AG04450 (cell line): ENCODE measurements around the gene ATP11A. TPM values are rescaled to one million over a fixed set of nuclear protein-coding genes. Genes with fewer than 3 reads are reported as not detected.

ENCODE experiments used
- CTCF ChIA-PET: fragments of 300-600, 350-600 bp; formaldehyde crosslinking; extraction: SDS; loops from one replicate; lab custom pipeline; 2022; ENCODE audit warnings: antibody characterized with exemption, inconsistent platforms; lab: Charles Lee
- POLR2A ChIA-PET: fragments of 350-600 bp; formaldehyde crosslinking; extraction: SDS; loops from one replicate; lab custom pipeline; 2021; ENCODE audit warnings: antibody characterized with exemption, inconsistent platforms; lab: Yijun Ruan, JAX
- DNase-seq: peaks from one replicate; pipeline ENCODE4 v3.0.0-alpha.2; 2011; ENCODE audit warnings: low read depth, low spot score
- H3K27ac ChIP-seq: one replicate; pipeline ENCODE4 v1.5.1; 2012; ENCODE audit warnings: low read depth, low read length, control low read depth
- H3K27me3 ChIP-seq: one replicate; pipeline ENCODE4 v1.6.0; 2012; ENCODE audit warnings: low read length; ENCODE audit not compliant: control insufficient read depth, insufficient read depth
- H3K4me3 ChIP-seq: 2 replicates; pipeline ENCODE4 v1.5.1; 2011; ENCODE audit warnings: mild to moderate bottlenecking, low read depth, low read length, control low read depth
- H3K9me3 ChIP-seq: 2 replicates; pipeline ENCODE4 v1.5.1; 2012; ENCODE audit warnings: low read length; ENCODE audit not compliant: control insufficient read depth, insufficient read depth
- polyA plus RNA-seq: library from polyadenylated mRNA; depleted of rRNA; stranded (reverse); fragments of >200 nt; gene quantifications from 2 replicates; pipeline ENCODE4 v1.2.3, GENCODE V29; 2011
- TF ChIP-seq, protein P1 (sequence below): IDR thresholded peaks from 2 replicates; pipeline ENCODE4 v1.5.1; 2011; ENCODE audit warnings: low read depth, low read length, control low read depth, inconsistent platforms

The ATP11A gene
- polyA plus RNA-seq, 1 experiment: 5.8 TPM

DNA sequence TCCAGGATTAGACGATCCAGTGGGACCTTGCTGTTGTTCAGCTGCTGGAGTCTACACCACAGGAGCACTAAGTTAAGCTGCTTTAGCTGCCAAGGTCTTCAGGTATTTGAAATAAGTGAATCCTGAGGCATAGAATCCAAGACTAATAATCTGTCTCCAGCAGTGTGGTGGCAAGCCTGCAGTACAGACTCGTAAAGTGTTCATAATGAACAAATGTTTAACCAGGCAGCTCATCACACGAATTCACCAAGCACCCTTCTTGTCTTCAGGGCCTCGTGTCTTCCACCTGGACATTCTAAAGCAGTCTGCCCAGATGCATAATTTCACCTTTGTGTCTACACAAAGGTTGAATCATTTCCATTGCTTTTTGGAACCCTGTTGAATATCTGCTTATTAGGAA is 5.3 kb downstream of the ATP11A start:
- no peak for DNase-seq
- ChIA-PET CTCF (no interaction called here), POLR2A (no interaction called here)
- TF ChIP-seq, protein P1, sequence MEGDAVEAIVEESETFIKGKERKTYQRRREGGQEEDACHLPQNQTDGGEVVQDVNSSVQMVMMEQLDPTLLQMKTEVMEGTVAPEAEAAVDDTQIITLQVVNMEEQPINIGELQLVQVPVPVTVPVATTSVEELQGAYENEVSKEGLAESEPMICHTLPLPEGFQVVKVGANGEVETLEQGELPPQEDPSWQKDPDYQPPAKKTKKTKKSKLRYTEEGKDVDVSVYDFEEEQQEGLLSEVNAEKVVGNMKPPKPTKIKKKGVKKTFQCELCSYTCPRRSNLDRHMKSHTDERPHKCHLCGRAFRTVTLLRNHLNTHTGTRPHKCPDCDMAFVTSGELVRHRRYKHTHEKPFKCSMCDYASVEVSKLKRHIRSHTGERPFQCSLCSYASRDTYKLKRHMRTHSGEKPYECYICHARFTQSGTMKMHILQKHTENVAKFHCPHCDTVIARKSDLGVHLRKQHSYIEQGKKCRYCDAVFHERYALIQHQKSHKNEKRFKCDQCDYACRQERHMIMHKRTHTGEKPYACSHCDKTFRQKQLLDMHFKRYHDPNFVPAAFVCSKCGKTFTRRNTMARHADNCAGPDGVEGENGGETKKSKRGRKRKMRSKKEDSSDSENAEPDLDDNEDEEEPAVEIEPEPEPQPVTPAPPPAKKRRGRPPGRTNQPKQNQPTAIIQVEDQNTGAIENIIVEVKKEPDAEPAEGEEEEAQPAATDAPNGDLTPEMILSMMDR: no peak
- Histone ChIP-seq H3K27me3 (no peaks in the 10 kb centered on the region), H3K27ac (no peak overlapping the region), H3K9me3 (no peaks in the 10 kb centered on the region; the same call in 1 of the 2 replicates), H3K4me3 (no peak overlapping the region)

DNA sequence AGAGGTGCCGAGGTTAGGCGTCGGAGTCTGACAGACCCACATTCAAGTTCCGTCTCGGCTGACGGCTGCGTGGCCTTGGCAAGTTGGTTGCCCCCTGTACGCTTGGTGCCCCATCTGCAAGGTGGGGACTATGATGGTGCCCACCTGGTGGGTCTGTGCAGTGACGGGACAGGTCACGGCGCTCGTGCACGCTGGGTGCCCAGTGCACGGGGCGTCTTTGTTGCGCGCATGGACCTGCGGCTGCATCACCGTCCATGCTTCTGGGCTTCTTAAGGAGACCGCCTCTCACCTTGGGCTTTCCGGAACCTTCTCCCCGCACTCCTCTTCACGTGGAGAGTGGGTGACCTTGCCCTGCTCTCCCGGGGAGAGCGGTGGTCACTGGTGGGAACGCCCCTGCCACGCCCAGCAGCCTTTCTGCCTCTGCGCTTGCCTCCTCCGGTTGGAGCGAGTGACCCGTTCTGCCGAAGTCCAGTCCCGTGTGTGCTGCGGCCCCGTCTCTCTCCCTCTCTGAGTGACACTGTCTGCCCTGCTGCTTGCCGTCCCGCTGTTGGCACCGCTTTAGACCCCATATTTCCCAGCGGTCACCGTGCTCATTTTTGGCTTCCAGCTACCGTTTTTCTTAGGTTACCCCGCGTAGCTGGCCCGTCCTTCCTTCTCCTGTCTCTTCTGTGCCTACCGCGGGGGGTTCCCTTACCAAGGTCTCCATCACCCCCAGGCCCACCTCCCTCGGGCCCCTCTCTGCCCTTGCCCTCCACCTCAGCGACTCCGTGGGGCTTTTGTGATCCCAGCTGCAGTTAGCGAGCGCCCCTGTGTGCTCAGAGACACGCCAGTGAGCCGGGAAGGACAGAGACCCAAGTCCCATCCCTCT is 6.4 kb downstream of the ATP11A start:
- TF ChIP-seq, protein P1: no peak
- Histone ChIP-seq H3K27me3 (no peaks in the 10 kb centered on the region), H3K4me3 (no peak overlapping the region), H3K9me3 (no peaks in the 10 kb centered on the region; the same call in 1 of the 2 replicates), H3K27ac (no peak overlapping the region)
- ChIA-PET POLR2A (no interaction called here), CTCF (no interaction called here)
- no peak for DNase-seq

DNA sequence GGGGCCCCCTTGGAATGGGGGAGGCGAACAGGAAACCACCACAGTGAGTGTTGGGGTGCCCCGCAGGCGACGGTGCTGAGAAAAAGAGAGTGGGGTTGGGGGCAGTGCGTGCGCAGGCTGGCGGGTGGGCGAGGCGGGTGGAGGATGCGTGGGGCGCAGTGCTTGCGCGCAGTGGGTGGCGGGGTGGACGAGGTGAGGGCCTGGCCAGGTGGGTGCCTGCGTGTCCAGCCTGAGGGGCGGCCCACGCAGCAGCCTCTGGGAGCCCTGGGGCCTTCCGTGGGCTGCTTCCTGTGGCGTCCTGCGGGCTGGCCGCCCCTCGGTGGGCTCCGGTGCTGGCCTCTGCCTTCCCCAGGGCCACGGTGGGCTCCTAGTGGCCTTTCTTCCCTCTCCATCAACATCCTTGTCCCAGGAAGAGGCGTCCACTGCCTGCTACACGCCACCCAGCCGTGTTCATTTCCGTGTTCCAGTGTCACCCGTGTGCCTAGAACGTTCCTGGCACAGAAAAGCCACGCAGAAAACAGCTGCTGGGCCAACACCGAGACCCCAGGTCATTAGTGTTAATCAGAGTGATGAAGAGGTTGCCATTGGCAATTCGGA is 7.1 kb downstream of the ATP11A start:
- DNase-seq: no peak
- no peak overlapping the region for H3K27ac ChIP-seq
- POLR2A ChIA-PET: no interaction called here

DNA sequence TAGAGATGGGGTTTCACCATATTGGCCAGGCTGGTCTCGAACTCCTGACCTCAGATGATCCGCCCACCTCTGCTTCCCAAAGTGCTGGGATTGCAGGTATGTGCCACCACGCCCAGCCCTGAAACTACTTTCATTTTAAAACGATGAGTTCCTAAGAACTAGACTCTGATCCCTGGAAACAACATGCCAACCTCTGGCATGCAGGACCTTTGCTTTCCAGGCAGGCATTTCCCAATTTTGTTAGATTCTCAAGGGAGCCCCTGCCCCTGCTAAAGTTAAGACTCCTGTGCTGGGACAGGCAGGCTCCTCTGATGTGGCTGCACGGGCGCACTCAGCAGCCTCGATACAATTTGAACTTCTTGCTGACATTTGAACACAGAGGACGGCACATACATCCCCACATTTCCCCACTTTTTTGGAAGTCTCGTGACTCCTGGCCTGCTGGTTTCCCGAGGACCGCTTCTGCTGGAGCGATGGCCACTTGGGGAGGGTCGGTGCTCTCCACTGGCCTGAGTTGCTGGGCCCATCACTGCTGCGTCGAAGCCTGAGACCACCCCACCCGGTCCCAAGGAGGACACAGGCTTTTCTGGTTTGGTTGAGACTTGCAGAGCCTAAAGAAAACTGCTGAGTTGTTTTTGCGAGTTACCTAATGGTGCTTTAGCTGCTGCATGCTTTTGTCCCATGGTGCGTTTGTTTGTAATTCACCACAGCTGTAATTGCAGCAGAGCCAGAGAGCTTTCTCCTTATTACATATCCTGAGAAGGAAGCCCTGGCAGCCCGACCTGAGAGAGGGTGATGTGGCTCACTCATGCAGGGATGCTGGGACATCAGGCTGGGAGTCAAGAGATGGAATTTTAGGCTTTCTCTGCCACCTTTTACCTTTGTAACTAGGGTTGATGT is 8.2 kb downstream of the ATP11A start:
- DNase-seq: no peak
- TF ChIP-seq, protein P1: no peak

More for the DNA sequence above, 7.1 kb downstream of the ATP11A start:
- Histone ChIP-seq H3K27me3 (no peaks in the 10 kb centered on the region), H3K9me3 (no peaks in the 10 kb centered on the region; the same call in 1 of the 2 replicates), H3K4me3 (no peak overlapping the region)
- CTCF ChIA-PET: no interaction called here
- TF ChIP-seq, protein P1: no peak

More for the DNA sequence above, 8.2 kb downstream of the ATP11A start:
- Histone ChIP-seq H3K4me3 (no peak overlapping the region), H3K27me3 (no peaks in the 10 kb centered on the region), H3K27ac (no peak overlapping the region), H3K9me3 (no peaks in the 10 kb centered on the region; the same call in 1 of the 2 replicates)
- ChIA-PET CTCF (no interaction called here), POLR2A (no interaction called here)
